ENCODE results near the gene EIF3A.
"Not testable (repeated sequence)": the region's sequence is repeated elsewhere in the genome, so short reads cannot be mapped to it uniquely, and the experiment has no call there.

EIF3A gene

DNA sequence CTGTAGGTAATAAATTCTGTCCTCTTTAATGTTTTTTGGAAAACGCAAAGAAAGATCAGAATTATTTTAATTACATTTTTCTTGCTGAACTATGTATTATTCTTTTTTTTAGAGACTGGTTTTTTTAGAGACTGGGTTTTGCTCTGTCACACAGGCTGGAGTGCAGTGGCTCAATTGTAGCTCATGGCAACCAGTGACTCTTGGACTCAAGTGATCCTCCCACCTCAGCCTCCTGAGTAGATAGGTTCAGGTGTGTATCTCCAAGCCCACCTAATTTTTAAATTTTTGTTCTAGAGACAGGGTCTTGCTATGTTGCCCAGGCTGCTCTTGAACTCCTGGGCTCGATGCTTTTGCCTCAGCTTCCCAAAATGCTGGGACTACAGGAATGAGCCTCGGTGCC lies 18.0 kb upstream of the EIF3A start:
- no peak for DNase-seq

DNA sequence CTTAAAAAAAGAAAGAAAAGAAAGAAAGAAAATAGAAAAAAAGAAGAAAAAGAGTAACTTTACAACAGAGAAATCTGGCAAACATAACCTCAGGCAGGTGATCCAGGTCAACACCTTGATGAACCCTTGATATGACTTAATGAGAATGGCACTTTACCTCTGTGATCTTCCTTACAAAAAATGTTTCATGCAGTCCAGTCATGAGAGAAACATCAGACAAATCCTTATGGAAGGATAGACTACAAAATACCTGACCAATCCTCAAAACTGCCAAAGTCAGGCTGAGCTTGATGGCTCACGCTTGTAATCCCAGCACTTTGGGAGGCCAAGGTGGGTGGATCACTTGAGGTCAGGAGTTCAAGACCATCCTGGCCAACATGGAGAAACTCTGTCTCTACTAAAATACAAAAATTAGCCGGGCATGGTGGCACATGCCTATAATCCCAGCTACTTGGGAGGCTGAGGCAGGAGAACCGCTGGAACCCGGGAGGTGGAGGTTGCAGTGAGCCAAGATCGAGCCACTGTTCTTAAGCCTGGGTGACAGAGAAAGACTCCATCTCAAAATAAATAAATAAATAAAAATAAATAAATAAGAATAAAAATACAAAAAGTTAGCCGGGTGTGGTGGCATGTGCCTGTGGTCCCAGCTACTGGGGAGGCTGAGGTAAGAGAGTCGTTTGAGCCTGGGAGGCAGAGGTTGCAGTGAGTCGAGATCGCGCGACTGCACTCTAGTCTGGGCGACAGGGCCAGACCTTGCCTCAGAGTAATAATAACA lies 16.2 kb upstream of the EIF3A start:
- not testable (repeated sequence) for DNase-seq

DNA sequence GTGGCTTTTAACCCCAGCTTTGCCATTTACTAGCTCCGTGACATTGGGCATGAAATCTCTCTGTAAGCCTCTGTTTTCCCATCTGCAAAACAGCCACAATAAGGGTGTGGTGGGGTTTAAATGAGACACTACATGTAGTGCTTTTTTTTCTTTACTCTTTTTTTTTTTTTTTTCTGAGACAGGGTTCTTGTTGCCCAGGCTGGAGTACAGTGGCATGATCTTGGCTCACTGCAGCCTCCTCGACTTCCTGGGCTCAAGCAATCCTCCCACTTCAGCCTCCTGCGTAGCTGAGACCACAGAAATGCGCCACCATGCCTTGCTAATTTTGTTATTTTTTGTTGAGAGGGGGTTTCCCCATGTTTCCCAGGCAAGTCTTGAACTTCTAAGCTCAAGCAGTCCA lies 15.0 kb upstream of the EIF3A start:
- no peak for DNase-seq

DNA sequence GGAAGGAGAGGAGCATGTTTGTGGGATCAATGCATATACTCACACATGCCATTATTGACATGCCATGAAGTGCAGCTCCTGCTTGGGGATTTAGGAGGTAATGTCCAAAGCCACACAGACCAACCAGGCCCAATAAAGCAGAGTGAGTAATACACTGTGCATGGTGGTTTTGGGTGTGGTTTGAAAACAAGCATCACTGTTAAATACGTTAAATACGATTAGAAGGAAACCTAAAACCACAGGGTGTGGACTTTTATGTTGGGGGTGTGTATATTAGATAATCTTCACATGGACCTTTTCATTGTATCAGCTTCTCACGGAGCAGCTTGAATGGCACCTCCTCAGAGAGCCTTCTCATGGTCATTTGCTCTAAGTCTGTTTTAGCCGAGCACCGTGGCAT lies 10.4 kb upstream of the EIF3A start:
- DNase-seq: no peak

DNA sequence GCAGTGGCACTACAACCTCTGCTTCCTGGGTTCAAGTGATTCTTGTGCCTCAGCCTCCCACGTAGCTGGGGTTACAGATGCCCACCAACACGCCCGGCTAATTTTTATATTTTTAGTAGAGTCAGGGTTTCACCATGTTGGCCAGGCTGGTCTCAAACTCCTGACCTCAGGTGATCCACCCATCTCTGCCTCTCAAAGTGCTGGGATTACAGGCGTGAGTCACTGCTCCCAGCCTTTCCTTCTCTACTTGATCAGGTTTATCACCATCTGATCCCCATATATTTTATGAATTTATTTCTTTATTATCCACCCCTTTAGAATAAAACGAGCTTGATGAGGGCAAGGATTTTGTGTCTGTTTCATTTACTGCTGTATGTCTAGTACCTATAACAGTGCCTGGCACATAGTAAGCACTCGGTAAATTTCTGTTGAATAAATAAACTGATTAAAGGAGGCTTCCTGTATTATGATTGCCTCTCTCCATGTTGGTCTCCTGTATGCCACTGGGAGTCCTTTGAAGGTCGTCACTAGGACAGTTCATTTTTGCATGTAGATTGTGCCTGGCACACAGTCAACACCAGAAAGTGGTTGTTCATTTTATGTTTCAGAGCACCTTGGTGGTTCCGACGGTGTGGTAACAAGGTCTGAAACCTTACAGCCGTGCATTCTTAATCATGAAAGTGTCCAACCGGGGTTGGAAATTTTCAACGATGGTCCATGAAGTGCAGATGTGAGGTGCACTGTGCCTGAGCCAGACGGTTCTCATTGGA lies 9.6 kb upstream of the EIF3A start:
- DNase-seq: no peak

DNA sequence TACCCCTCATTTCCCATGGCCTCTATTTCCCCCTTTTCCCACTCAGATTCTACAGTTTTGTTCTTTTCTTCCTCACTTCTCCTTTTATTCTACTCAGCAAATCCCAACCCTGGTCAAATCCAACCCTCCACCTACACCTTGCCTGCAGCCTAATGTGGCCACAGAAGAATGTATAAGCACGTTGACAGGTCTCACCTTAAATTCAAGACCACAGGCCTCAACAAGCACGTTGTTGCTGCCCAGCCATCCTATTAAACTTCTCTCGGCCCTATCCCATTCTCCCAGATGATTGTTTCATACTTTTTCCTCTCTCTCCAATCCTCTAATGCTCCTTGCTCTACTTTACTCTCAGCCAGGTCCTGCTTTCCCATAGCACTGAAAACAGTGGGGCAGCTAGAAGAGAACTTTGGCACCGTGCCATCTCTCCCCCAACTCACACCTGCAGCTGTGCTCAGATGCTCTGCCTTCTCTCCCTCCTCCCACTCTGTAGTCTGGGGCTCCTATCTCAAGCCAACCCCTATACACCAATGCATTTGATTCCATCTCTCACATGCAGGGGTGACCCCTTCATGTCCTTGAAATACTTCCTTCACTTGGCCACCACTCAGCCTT lies 6.8 kb upstream of the EIF3A start:
- no peak for DNase-seq

DNA sequence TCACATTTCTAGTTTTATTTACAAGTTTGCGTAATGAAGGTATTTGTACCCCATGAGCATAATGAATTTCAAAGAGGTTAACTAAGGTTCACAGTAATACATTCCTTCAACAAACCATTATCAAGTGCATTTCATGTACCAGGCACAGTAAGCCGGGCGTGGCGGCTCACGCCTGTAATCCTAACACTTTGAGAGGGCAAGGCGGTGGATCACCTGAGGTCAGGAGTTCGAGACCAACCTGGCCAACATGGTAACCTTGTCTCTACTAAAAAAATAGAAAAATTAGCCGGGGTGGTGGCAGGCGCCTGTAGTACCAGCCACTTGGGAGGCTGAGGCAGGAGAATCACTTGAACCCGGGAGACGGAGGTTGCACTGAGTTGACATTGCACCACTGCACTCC lies 4.3 kb upstream of the EIF3A start:
- no peak for DNase-seq

DNA sequence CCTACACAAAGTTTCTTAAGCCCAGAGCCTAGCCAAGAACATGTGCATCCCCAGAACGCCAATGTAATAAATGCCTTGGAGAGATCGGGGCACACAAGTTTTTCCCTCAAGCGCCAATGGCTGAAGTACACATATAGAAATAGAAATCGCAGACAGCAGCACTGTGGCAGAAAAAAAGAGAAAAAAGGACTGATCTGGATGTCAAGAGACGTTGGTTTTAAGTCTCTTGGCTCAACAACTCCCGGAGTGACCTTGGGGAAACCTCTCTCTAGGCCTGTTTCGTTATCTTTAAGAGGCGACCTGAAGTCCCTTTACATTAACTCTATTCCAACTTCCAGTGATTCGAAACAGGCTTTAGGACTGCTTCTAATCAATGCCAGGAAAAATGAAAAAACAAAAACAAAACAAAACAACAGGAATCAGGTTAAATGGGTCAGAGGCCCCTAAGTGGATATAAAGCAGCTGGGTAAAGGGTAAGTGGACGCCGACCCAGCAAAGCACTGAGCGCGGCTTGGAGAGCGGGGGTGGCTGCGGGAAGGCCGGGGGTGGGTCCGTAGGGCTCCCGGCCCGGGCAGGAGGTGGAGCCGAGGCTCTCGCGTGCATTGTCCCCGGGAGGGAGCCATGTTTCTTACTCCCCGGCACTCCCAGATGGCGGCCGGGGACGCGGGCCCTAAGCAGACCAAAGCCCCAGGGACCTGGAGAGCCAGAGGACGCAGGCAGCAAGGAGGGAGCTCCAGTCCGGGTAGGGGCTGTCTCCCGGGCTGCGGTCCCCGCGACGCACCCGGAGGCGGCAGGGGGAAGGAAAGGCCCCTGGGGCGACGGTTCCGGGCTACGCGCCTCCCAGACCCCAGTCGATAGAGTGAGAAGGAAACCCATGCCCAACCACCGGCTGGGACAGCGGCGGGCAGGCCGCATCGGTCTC lies 757 bp downstream of the EIF3A start:
- peak; percentile 18 for DNase-seq

DNA sequence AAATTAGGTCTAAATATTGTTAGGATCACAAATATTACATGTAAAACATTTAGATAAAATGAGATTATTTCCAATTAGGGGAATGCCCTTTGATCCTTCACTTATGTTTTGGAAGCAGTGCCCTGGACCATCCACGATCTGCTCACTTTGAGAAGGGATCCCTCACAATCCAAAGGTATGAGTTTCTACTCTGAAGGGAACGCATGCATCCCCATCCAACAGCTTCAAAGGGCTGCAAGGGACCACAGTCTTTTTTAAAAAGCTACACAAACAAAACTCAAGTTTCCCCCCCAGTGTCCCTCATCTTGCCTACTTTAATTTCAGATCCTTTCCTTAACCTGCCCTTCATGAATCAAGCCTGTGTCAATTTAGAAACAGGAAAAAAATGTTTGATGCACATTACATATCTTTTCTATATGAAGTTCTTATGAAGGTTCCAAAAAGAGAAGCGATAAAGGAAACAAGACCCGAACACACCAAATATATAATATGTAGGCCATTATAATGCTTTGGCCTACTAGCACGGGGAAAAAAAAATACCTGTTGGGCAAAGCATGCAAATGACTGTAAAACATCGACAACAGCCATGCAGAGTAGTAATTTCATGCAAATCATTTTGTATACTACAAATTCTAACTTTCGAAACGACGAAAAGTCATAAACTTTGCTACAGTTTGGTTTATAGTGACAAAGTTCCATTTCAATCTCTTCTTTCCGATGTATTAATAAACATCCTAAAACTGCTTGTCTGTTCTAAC lies 2.0 kb downstream of the EIF3A start:
- no peak for DNase-seq

DNA sequence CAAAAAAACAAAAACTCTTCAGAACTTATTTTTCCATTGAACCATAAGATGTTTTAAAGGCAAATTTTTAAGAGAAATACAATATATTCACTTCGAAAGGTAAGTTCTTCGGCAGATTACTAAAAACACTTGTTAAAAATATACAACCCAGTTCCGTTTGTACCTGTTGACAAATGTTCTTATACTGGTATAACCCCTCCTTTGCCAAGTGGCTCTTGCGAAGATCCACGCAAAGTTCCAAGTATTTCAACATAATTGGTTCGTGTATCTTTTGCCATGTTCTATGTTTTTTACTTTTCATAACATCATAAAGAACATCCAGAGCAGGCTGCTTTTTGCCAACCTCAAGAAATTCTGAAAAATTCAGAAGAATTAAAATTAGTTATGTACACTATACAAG lies 7.0 kb downstream of the EIF3A start:
- no peak for DNase-seq

DNA sequence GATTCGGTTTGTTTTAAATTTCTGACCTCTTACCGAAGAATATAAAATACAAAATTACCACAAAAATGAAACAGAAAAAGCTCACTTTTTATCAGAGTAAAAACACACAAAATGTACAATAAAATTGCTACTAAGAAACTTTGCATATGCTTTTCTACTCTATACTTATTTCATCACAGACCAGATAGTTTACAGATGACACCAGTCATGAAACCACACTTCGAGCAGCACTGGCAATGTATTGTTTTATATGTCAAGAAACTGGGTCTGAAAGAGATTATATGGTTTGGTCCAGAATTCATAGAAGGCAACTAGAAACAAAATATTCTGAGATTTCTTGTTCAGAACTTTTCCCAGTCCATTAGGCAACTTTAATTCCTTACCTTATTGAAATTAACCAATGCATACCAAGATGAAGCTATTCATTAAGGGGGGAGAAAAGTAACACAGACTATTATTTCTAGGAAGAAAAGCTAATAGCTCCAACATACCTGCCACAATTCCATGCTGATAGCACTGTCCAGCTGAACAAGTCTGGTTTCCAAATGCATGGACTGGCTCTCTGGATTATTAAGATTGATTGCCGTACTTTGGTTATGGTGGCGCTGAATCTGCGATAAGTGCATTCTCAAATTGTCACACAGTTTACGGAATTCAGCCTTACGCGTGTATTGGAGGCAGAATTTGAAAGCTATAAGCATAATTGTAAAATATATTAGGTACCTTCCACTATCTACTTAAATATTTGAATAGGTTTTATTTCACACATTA lies 10.0 kb downstream of the EIF3A start:
- DNase-seq: no peak

DNA sequence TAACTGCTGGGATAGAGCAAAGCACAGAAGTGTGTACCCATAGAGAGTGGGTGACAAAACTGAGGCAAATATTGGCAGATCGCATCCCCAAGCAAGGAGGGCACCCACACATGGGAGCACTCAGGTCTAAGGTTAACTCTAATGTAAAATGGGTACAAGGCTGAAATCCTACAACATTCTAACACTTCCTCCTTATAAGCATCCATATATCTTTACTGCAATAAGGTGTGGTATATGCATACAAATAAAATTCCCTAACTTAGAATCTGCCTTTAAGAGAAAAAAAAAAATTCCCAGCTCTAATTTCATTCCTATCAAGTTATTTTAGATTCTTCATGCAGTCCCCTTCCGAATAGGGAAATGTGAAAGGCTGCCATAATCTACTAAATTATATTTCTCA lies 18.7 kb downstream of the EIF3A start:
- no peak for DNase-seq

DNA sequence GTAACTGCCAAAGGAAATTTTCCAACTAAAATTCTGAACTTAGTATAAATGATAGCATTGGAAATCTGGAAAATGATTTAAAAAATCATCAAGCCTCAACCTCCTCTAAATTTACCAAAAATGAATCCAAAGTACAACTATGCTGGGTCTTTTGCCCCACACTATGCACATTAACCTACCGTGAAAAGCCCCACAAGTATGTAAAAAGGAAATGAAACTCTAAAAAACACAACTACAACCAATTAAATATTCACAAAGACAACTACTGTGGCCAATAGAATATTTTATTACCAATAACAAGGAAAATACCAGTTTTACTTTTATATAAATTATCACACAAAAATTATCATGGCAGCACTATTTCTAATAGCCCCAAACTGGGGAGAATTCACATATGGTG lies 19.3 kb downstream of the EIF3A start:
- DNase-seq: no peak

DNA sequence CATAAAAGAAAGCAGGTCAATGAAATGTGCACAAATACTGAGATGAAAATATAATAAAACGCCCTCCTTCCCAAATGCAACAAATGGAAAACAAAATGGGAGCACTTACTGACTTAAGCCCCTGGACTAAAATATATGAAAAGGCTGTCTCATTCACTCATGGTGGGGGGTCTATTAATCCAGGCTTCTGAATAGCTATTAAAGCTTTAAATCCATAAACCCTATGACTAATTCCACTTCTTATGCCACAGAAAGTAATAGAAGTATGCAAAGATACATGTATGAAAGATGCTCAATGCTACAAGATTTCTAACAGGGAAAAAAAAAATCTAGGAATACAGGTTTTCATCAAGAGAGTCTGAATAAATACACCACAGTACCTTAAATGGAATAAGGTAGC lies 20.5 kb downstream of the EIF3A start:
- no peak for DNase-seq

DNA sequence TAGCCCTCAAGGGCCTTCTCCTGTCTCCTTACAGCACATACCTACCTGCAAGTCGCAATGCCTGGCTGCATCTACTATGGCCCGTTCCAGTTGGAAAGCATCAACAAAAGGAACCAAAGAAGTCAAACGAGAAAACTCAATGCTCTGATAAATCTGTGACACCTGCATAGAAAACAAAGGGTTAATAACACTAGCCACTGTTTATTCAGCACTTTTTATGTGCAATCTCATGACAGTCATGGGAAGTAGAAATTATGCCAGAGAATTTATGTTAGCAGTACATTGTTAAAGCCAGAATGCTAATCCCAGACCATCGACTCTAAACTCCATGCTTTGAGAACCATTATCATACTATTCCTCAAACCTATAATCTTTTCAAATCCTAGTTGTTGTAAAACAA lies 21.1 kb downstream of the EIF3A start:
- no peak for DNase-seq

DNA sequence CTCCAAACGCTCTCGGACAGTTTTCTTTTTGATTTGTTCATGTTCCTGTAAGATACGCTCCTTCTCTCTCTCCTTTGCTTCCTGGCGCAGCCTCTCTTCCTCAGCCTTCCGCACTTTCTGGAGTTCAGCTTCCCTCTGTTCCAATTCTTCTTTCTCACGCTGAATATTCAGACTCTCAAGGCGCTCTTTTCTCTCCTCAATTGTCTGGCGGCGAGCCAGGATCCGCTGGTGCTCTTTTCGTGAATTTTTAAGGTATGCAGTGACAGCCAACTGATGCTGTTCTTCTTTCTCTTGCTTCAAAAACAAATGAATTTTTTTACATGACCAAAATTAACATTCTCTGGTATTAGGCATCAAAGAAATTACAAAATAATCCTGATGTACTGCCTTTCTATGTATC lies 22.6 kb downstream of the EIF3A start:
- DNase-seq: no peak

DNA sequence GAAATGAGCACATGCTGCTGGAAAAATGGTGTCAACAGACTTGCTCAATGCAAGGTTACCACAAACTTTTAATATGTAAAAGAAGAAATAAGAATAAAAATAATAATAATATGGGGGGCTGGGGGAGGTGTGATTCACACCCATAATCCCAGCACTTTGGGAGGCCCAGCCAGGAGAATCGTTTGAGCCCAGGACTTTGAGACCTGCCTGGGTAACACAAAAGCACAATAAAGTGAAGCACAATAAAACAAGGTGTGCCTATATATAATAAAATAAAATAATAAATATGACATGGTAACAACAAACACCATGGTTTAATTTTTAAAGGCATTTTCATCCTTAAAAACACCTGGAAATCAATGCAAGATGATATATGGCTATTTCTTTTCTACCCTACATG lies 25.1 kb downstream of the EIF3A start:
- DNase-seq: no peak

DNA sequence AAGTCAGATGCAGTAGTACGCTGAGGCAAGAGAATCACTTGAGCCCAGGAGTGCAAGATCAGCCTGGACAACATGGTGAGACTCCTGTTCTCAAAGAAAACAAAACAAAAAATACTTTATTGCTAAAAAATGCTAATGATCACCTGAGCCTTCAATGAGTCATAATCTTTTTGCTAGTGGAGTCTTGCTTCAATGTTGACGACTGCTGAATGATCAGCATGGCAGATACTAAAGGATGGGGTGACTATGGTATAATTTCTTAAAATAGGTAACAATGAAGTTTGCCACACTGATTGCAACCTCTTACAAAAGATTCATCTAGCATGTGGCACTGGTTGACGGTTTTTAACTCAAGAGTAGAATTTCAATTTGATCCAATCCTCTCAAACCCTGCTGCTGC lies 28.8 kb downstream of the EIF3A start:
- no peak for DNase-seq

DNA sequence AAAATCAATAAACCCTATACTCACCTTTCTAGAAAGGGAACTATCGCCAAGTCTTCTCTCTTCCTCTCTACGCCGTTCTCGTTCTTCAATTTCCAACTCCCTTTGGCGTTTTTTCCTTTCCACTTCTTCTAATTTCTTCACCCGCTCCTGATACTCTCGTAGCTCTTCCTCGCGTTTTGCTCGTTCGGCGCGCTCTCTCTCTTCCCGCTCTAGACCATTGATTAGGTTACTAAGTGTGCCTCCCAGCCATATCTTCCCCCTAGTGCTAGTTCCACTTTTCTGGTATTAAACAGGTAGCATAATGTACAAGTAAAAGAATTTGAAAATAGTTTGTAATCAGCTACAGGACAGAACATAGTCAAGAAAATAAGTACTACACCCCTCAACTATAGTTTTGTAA lies 30.8 kb downstream of the EIF3A start:
- DNase-seq: no peak

DNA sequence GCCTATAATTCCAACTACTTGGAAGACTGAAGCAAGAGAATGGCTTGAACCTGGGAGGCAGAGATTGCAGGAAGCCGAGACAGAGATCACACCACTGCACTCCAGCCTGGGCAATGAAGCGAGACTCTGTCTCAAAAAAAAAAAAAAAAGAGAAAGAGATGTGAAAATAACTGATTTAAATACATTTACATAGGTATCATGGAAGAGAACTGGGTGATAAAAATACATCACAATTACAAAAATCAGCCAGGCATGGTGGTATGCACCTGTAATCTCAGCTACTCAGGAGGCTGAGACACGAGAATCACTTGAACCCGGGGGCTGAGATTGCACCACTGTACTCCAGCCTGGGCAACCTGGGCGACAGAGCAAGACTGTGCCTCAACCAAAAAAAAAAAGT lies 31.3 kb downstream of the EIF3A start:
- no peak for DNase-seq

DNA sequence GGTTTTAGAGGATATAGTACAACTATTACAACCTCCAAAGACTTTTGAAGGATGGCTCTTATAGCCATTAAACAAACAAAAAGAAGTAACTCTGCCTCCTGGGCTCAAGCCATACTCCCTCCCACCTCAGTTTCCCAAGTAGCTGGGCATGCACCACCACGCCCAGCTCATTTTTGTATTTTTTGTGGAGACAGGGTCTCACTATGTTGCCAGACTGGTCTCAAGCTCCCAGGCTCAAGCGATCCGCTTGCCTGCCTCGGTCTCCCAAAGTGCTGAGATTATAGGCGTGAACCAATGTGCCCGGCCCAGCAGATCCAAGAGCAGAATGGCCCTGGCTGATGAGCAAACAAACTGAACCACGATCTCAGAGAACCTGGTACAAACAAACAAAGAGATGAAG lies 35.1 kb downstream of the EIF3A start:
- no peak for DNase-seq

DNA sequence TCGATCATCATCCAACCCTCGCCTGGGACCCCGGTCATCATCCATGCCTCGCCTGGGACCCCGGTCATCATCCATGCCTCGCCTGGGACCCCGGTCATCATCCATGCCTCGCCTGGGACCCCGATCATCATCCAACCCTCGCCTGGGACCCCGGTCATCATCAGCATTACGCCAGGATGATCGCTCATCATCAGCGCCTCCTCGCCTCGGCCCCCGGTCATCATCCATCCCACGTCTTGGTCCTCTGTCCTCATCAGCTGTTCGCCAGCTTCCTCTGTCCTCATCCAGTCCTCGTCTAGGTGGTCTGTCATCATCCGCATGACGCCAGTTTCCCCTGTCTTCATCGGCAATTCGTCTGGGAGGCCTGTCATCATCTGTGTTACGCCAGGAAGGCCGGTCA lies 38.4 kb downstream of the EIF3A start:
- DNase-seq: no peak
